HTERT RPE-1 (cell line): Measurements from ENCODE around the gene STARD9.
"Not testable (repeated sequence)": the region's sequence is repeated elsewhere in the genome, so short reads cannot be mapped to it uniquely, and the experiment has no call there.

ENCODE experiments used
- in situ Hi-C: fragments of 300-500 bp; cut with MboI; formaldehyde crosslinking; loops from 4 replicates; pipeline ENCODE4 v1.14.3; 2020; ENCODE audit warnings: low sequenced_read_pairs

STARD9 gene

DNA sequence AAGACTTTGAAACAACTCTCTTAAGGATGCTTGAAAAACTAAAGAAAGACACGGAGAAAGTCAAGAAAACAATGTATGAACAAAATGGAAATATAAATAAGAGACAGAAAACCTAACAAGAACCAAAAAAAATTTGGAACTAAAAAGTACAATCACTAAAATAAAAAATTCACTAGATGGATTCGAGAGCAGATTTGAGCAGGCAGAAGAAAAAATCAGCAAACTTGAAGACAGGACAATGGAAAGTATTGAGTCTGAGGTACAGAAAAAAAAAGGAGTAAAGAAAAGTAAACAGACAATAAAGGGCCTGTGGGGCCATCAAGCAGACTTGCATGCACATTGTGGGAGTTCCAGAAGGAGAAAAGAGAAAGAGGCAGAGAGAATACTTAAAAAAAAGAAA is 174.9 kb downstream of the STARD9 start:
- in situ Hi-C loops = no loop called here

DNA sequence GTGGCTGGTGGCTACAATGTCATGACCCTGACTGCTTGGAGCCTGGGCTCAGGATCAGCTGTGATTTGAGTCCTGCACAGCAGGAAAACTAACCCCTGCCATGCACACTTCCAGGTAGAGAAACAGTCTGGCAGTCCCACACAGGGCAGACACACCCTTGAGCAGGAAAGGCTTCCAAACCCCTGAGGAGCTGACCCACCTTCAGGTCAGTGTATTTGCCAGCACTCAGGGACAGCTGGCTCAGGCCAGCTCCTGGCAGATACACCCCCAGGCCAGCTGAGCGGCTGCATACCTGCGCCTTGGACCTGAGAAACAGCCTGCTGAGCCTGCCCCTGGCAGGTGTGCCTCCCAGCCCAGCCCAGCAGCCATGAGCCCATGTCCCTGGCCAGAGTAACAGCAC is 183.7 kb downstream of the STARD9 start:
- in situ Hi-C loops = no loop called here

DNA sequence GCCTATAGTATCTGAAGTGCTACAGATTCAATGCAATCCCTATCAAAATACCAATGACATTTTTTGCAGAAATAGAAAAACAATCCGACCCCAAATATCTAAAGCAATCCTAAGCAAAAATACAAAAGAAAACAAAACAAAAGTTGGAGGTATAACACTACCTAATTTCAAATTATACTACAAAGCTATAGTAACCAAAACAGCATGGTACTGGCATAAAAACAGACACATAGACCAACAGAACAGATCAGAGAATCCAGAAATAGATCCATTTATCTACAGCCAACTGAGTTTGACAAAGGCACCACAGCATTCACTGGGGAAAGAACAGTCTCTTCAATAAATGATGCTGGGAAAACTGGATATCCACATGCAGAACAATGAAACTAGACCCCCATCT is 185.4 kb downstream of the STARD9 start:
- in situ Hi-C loops = no loop called here

DNA sequence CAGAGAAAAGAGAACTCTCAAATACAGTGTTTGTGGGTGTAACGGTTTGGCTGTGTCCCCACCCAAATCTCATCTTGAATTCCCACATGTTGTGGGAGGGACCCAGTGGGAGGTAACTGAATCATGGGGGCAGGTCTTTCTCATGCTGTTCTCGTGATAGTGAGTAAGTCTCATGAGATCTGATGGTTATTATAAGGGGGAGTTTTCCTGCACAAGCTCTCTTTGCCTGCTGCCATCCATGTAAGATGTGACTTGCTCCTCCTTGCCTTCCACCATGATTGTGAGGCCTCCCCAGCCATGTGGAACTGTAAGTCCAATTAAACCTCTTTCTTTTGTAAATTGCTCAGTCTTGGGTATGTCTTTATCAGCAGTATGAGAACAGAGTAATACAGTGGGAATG is 186.4 kb downstream of the STARD9 start:
- in situ Hi-C loops = not testable (repeated sequence)

DNA sequence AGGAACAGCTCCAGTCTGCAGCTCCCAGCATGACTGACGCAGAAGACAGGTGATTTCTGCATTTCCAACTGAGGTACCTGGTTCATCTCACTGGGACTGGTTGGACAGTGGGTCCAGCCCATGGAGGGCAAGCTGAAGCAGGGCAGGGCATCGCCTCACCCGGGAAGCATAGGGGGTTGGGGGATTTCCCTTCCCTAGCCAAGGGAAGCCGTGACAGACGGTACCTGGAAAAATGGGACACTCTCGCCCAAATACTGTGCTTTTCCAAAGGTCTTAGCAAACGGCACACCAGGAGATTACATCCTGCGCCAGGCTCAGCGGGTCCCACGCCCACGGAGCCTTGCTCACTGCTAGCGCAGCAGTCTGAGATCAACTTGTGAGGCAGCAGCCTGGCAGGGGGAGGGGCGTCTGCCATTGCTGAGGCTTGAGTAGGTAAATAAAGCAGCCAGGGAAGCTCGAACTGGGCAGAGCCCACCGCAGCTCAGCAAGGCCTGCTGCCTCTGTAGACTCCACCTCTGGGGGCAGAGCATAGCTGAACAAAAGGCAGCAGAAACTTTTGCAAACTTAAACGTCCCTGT is 188.8 kb downstream of the STARD9 start:
- in situ Hi-C loops = not testable (repeated sequence)

DNA sequence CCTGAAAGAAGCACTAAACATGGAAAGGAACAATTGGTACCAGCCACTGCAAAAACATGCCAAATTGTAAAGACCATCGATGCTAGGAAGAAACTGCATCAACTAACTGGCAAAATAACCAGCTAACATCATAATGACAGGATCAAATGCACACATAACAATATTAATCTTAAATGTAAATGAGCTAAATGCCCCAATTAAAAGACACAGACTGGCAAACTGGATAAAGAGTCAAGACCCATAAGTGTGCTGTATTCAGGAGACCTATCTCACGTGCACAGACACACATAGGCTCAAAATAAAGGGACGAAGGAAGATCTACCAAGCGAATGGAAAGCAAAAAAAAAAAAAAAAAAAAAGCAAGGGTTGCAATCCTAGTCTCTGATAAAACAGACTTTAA is 190.7 kb downstream of the STARD9 start:
- in situ Hi-C loops = not testable (repeated sequence)
